ENCODE data around the gene PGAP3.

DNA sequence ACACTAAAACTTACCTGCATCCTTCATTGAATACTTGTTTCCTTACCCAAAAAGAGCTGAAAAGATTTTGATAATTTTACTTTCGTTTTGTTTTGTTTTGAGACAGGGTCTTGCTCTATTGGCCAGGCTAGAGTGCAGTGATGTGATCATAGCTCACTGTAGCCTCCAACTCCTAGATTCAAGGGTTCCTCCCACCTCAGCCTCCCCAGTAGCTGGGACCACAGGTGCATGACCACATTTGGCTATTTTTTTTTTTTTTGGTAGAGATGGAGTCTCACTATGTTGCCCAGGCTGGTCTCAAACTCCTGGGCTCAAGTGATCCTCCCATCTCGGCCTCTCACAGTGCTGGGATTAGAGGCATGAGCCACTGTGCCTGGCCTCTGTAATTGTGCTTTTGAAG is 32.8 kb downstream of the PGAP3 start:
- TF ChIP-seq CTCF (IDR thresholded peaks at IDR 0.05) (no peak), ZFX (IDR thresholded peaks at IDR 0.05; ENCODE audit: borderline replicate concordance) (no peak)

Measured in 22Rv1 (cell line).